ENCODE data around the gene BCAR3.

The BCAR3 gene

DNA sequence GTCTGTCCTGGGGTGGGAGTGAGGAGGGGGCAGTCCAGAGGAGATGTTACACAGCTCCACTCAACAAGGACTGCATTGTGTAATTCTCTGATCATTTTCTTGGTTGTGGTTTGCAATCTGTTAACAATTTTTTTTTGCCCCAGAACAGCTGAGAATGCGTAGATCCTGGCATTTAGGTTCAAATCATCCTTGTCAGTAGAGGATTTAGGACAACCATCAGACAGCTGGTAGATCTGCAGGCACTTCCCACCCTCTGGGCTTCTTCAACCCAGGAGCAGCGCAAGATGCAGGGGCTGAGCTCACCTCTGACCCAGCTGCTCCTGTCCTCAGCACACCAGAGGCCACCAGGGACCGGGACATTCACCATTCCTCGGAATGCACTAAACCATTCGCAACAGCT, 13.5 kb downstream of the BCAR3 start:
- TF ChIP-seq, protein P1, sequence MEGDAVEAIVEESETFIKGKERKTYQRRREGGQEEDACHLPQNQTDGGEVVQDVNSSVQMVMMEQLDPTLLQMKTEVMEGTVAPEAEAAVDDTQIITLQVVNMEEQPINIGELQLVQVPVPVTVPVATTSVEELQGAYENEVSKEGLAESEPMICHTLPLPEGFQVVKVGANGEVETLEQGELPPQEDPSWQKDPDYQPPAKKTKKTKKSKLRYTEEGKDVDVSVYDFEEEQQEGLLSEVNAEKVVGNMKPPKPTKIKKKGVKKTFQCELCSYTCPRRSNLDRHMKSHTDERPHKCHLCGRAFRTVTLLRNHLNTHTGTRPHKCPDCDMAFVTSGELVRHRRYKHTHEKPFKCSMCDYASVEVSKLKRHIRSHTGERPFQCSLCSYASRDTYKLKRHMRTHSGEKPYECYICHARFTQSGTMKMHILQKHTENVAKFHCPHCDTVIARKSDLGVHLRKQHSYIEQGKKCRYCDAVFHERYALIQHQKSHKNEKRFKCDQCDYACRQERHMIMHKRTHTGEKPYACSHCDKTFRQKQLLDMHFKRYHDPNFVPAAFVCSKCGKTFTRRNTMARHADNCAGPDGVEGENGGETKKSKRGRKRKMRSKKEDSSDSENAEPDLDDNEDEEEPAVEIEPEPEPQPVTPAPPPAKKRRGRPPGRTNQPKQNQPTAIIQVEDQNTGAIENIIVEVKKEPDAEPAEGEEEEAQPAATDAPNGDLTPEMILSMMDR (IDR thresholded peaks at IDR 0.05; ENCODE audit: extremely low read depth, insufficient read depth, missing control alignments): no peak
- in situ Hi-C loops (cut with MboI; ENCODE audit: low pct_unique_long_range_greater_than_20kb, low sequenced_read_pairs, unreplicated experiment): no loop called here
- no peak for DNase-seq (ENCODE audit: low spot score)

- TF ChIP-seq, protein P1 (IDR thresholded peaks at IDR 0.05; ENCODE audit: extremely low read depth, insufficient read depth, missing control alignments): no peak
- DNase-seq (ENCODE audit: low spot score): no peak
- in situ Hi-C loops (cut with MboI; ENCODE audit: low pct_unique_long_range_greater_than_20kb, low sequenced_read_pairs, unreplicated experiment): no loop called here
Measured at GRCh38 chr1:93667642-93668041, 14.0 kb downstream of the BCAR3 start.

- no peak for DNase-seq (ENCODE audit: low spot score)
- in situ Hi-C loops (cut with MboI; ENCODE audit: low pct_unique_long_range_greater_than_20kb, low sequenced_read_pairs, unreplicated experiment): no loop called here
- TF ChIP-seq, protein P1 (IDR thresholded peaks at IDR 0.05; ENCODE audit: extremely low read depth, insufficient read depth, missing control alignments): no peak
Measured at GRCh38 chr1:93666613-93667384, 14.8 kb downstream of the BCAR3 start.

GRCh38 chr1:93665015-93665414, 16.6 kb downstream of the BCAR3 start:
- in situ Hi-C loops (cut with MboI; ENCODE audit: low pct_unique_long_range_greater_than_20kb, low sequenced_read_pairs, unreplicated experiment): no loop called here
- TF ChIP-seq, protein P1 (IDR thresholded peaks at IDR 0.05; ENCODE audit: extremely low read depth, insufficient read depth, missing control alignments): no peak
- no peak for DNase-seq (ENCODE audit: low spot score)

DNA sequence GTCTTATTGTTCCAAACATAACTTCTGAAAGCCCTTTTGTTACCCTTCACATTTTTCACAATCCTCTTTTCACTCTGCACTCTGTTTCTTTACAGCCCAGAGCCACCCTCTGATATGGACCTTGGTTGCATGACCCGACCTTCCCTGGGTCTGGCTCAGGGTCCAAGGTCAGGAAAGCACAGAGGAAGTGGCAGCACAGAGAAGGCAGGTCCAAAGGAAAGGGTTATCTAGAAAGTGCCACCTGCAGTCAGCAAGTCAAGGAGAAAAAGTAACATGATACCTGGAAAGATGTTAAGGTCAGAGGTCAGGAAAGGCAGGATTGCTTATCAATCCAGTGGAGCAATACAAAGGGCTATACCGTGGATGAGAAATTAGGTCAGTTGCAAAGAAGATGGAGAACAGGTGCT, 18.4 kb downstream of the BCAR3 start:
- TF ChIP-seq, protein P1 (IDR thresholded peaks at IDR 0.05; ENCODE audit: extremely low read depth, insufficient read depth, missing control alignments): no peak
- in situ Hi-C loops (cut with MboI; ENCODE audit: low pct_unique_long_range_greater_than_20kb, low sequenced_read_pairs, unreplicated experiment): no loop called here
- no peak for DNase-seq (ENCODE audit: low spot score)

GRCh38 chr1:93662481-93663207, 19.0 kb downstream of the BCAR3 start:
- in situ Hi-C loops (cut with MboI; ENCODE audit: low pct_unique_long_range_greater_than_20kb, low sequenced_read_pairs, unreplicated experiment): no loop called here
- TF ChIP-seq, protein P1 (IDR thresholded peaks at IDR 0.05; ENCODE audit: extremely low read depth, insufficient read depth, missing control alignments): no peak
- DNase-seq (ENCODE audit: low spot score): no peak
